ENCODE results near the gene CCL18.
"Not testable (repeated sequence)": the region's sequence is repeated elsewhere in the genome, so short reads cannot be mapped to it uniquely, and the experiment has no call there.

The CCL18 gene

GRCh38 chr17:36074365-36074764 lies 10.3 kb downstream of the CCL18 start:
- Histone ChIP-seq H3K27me3 (ENCODE audit: control insufficient read depth, insufficient read depth, low read length) (no peaks in the 10 kb centered on the region), H3K9ac (ENCODE audit: low read length) (no peak overlapping the region), H3K36me3 (ENCODE audit: control insufficient read depth, insufficient read depth, low read length) (no peaks in the 10 kb centered on the region), H3K4me1 (ENCODE audit: control insufficient read depth, insufficient read depth, low read length) (no peaks in the 10 kb centered on the region), H3K9me3 (ENCODE audit: control insufficient read depth, low read length) (no peaks in the 10 kb centered on the region), H3K4me3 (ENCODE audit: low read length) (no peak overlapping the region)

- not testable (repeated sequence) for H3K27me3 ChIP-seq (ENCODE audit: control insufficient read depth, insufficient read depth, low read length); H3K9me3 ChIP-seq (ENCODE audit: control insufficient read depth, low read length)
These were observed 17.8 kb downstream of the CCL18 start for GRCh38 chr17:36081681-36082471.

GRCh38 chr17:36082482-36083120 lies 18.5 kb downstream of the CCL18 start:
- H3K4me3 ChIP-seq (ENCODE audit: low read length); H3K36me3 ChIP-seq (ENCODE audit: control insufficient read depth, insufficient read depth, low read length); H3K9ac ChIP-seq (ENCODE audit: low read length); H3K4me1 ChIP-seq (ENCODE audit: control insufficient read depth, insufficient read depth, low read length); H3K9me3 ChIP-seq (ENCODE audit: control insufficient read depth, low read length); H3K27me3 ChIP-seq (ENCODE audit: control insufficient read depth, insufficient read depth, low read length): not testable (repeated sequence)

More at GRCh38 chr17:36081681-36082471, 17.8 kb downstream of the CCL18 start:
- H3K4me3 ChIP-seq (ENCODE audit: low read length); H3K9ac ChIP-seq (ENCODE audit: low read length); H3K4me1 ChIP-seq (ENCODE audit: control insufficient read depth, insufficient read depth, low read length); H3K36me3 ChIP-seq (ENCODE audit: control insufficient read depth, insufficient read depth, low read length): not testable (repeated sequence)

GRCh38 chr17:36083691-36084090 lies 19.6 kb downstream of the CCL18 start:
- not testable (repeated sequence) for H3K9ac ChIP-seq (ENCODE audit: low read length); H3K36me3 ChIP-seq (ENCODE audit: control insufficient read depth, insufficient read depth, low read length); H3K4me1 ChIP-seq (ENCODE audit: control insufficient read depth, insufficient read depth, low read length); H3K27me3 ChIP-seq (ENCODE audit: control insufficient read depth, insufficient read depth, low read length); H3K4me3 ChIP-seq (ENCODE audit: low read length); H3K9me3 ChIP-seq (ENCODE audit: control insufficient read depth, low read length)

DNA sequence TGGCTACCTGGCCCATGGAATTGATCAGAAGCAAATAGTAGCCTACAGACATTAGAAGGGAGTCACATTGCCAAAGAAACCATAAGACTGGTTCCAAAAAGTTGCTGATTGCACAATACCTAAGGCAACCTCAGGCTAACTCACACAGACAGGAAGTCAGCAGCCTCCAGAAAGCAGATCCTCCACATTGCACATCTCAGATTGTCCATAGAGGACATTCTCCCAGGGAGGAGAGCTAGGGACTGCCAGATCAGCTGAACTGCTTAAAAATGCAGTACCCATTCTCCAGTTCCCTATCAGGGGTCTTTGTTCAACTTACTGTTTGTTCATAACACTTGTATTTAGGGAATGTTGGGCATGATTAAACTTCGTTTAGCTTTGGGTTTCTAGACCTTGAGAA lies 21.7 kb downstream of the CCL18 start:
- Histone ChIP-seq H3K4me1 (ENCODE audit: control insufficient read depth, insufficient read depth, low read length) (no peaks in the 10 kb centered on the region), H3K9ac (ENCODE audit: low read length) (no peak overlapping the region), H3K36me3 (ENCODE audit: control insufficient read depth, insufficient read depth, low read length) (no peaks in the 10 kb centered on the region), H3K9me3 (ENCODE audit: control insufficient read depth, low read length) (no peaks in the 10 kb centered on the region), H3K27me3 (ENCODE audit: control insufficient read depth, insufficient read depth, low read length) (no peaks in the 10 kb centered on the region), H3K4me3 (ENCODE audit: low read length) (no peak overlapping the region)

- no peaks in the 10 kb centered on the region for H3K36me3 ChIP-seq (ENCODE audit: control insufficient read depth, insufficient read depth, low read length)
- H3K9ac ChIP-seq (ENCODE audit: low read length) = no peak overlapping the region
- H3K4me1 ChIP-seq (ENCODE audit: control insufficient read depth, insufficient read depth, low read length) = no peaks in the 10 kb centered on the region
- no peaks in the 10 kb centered on the region for H3K27me3 ChIP-seq (ENCODE audit: control insufficient read depth, insufficient read depth, low read length)
- H3K4me3 ChIP-seq (ENCODE audit: low read length) = no peak overlapping the region
- no peaks in the 10 kb centered on the region for H3K9me3 ChIP-seq (ENCODE audit: control insufficient read depth, low read length)
These were observed 22.7 kb downstream of the CCL18 start for GRCh38 chr17:36086791-36087190.

DNA sequence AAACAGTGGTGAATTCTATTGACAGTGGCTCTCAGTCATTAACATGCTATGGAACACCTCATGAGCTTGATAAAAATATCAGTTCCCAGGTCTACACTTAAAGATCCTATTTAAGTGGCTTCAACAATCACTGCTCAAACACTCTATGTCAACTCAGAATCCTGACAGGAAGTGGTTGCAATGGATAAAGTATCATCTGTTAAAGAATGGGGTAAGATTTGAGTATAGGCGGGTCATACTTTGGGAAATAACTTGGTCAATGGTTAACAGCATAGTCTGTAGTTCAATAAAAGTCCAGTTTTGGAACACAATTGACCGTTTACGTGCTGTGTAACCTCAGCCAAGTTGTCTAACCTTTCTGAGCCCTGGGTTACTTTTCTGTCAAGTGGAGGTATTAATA lies 23.4 kb downstream of the CCL18 start:
- H3K9ac ChIP-seq (ENCODE audit: low read length); H3K9me3 ChIP-seq (ENCODE audit: control insufficient read depth, low read length); H3K36me3 ChIP-seq (ENCODE audit: control insufficient read depth, insufficient read depth, low read length); H3K4me1 ChIP-seq (ENCODE audit: control insufficient read depth, insufficient read depth, low read length); H3K4me3 ChIP-seq (ENCODE audit: low read length); H3K27me3 ChIP-seq (ENCODE audit: control insufficient read depth, insufficient read depth, low read length): not testable (repeated sequence)

DNA sequence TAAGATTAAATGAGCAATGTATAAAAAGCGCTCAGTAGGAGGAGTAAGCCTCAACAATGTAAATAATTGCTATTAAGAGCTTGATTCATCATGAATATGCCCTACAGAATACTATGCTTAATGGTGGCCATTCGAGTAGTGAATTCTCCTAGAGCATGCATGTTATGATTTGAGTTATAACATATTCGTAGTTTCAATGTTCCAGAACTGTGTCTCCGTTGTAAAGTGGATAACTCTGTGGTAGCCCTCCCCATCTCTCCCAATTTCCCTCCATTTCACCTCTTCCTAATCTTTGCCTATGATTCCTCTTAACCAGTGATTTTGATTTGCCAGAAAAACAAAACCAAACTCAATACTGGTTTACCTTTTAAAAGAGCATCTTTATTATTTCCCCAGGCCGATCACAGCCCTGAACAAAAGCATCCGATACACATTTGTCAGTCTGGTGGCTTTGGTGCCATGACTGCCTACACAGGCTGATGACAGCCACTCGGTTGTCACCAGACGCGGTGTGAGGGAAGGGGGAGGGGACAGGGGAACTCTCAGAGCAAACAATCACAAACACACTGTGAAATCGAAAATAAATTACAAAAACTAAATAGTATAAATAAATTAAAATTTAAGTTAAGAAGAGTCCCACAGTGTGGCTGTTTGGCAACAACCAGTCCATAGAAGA lies 24.0 kb downstream of the CCL18 start:
- H3K4me1 ChIP-seq (ENCODE audit: control insufficient read depth, insufficient read depth, low read length); H3K4me3 ChIP-seq (ENCODE audit: low read length); H3K36me3 ChIP-seq (ENCODE audit: control insufficient read depth, insufficient read depth, low read length); H3K9ac ChIP-seq (ENCODE audit: low read length); H3K27me3 ChIP-seq (ENCODE audit: control insufficient read depth, insufficient read depth, low read length); H3K9me3 ChIP-seq (ENCODE audit: control insufficient read depth, low read length): not testable (repeated sequence)

- Histone ChIP-seq H3K27me3 (ENCODE audit: control insufficient read depth, insufficient read depth, low read length) (no peaks in the 10 kb centered on the region), H3K4me3 (ENCODE audit: low read length) (no peak overlapping the region), H3K9me3 (ENCODE audit: control insufficient read depth, low read length) (no peaks in the 10 kb centered on the region), H3K9ac (ENCODE audit: low read length) (no peak overlapping the region), H3K4me1 (ENCODE audit: control insufficient read depth, insufficient read depth, low read length) (no peaks in the 10 kb centered on the region), H3K36me3 (ENCODE audit: control insufficient read depth, insufficient read depth, low read length) (no peaks in the 10 kb centered on the region)
These were observed 24.7 kb downstream of the CCL18 start for GRCh38 chr17:36088670-36089338.

GRCh38 chr17:36089339-36089865 lies 25.3 kb downstream of the CCL18 start:
- no peaks in the 10 kb centered on the region for H3K9me3 ChIP-seq (ENCODE audit: control insufficient read depth, low read length)
- H3K27me3 ChIP-seq (ENCODE audit: control insufficient read depth, insufficient read depth, low read length) = no peaks in the 10 kb centered on the region
- H3K36me3 ChIP-seq (ENCODE audit: control insufficient read depth, insufficient read depth, low read length) = no peaks in the 10 kb centered on the region
- H3K9ac ChIP-seq (ENCODE audit: low read length) = no peak overlapping the region
- no peaks in the 10 kb centered on the region for H3K4me1 ChIP-seq (ENCODE audit: control insufficient read depth, insufficient read depth, low read length)
- no peak overlapping the region for H3K4me3 ChIP-seq (ENCODE audit: low read length)

DNA sequence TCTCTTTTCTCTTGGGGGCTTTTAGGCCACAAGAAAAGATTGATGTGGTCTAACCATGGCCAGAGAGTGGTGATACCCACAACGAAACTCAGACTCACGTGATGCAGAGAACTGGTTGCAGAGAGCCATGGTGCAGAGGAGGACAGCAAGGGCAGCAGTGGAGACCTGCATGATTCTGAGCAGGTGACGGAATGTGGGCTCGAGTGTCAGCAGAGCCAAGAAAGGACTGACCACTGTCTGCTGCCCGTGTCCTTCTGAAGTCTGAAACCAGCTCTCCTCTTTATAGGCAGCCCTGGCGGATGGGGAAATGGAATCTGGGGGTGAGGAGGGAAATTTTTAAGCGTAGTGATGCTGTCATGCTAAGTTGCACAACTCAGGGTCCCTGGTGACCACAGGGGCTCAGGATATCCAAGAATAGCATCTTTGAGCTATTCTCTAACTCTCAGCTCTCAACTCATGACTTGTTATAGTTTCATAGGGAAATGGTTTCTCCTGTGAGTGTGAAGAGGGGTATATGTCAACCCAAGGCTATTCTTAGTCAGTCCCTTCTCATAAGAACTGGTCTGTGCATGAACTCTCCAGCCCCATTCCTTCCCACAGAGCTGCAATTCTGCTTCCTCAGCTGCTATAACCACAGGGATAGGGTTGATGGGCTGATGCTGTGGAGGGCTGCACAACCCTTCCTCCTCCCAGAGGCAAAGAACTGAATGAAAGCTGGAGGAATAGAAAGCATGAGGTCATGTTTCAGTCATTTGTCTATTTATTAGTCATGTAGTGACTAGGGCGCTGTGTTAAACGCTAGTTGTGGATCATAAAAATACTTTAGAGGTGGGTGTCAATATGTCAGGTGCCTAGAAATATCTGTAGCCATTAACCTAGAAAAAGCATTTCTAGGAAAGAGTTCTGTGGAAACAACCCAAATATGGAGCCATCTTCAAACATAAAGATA lies 26.1 kb downstream of the CCL18 start, which contains the start of gene CCL3:
Gene CCL3 (minus strand): TSS at position 256 of the 949 bp plus-strand sequence. CDS start 85 bp downstream, at position 171.
- H3K27me3 ChIP-seq (ENCODE audit: control insufficient read depth, insufficient read depth, low read length) = no peaks in the 10 kb centered on the region
- no peaks in the 10 kb centered on the region for H3K4me1 ChIP-seq (ENCODE audit: control insufficient read depth, insufficient read depth, low read length)
- H3K9ac ChIP-seq (ENCODE audit: low read length) = no peak within 1 kb of the TSS
- H3K36me3 ChIP-seq (ENCODE audit: control insufficient read depth, insufficient read depth, low read length) = no peaks in the 10 kb centered on the region
- no peaks in the 10 kb centered on the region for H3K9me3 ChIP-seq (ENCODE audit: control insufficient read depth, low read length)
- H3K4me3 ChIP-seq (ENCODE audit: low read length) = no peak within 1 kb of the TSS

Data from mucosa of stomach (tissue), 1 donor.